ENCODE data around the gene DDIT4. TPM values are rescaled to one million over a fixed set of nuclear protein-coding genes. Genes with fewer than 3 reads are reported as not detected.
"Not testable (repeated sequence)": the region's sequence is repeated elsewhere in the genome, so short reads cannot be mapped to it uniquely, and the experiment has no call there.

Gene DDIT4
- total RNA-seq, 1 donor, result 533 TPM

DNA sequence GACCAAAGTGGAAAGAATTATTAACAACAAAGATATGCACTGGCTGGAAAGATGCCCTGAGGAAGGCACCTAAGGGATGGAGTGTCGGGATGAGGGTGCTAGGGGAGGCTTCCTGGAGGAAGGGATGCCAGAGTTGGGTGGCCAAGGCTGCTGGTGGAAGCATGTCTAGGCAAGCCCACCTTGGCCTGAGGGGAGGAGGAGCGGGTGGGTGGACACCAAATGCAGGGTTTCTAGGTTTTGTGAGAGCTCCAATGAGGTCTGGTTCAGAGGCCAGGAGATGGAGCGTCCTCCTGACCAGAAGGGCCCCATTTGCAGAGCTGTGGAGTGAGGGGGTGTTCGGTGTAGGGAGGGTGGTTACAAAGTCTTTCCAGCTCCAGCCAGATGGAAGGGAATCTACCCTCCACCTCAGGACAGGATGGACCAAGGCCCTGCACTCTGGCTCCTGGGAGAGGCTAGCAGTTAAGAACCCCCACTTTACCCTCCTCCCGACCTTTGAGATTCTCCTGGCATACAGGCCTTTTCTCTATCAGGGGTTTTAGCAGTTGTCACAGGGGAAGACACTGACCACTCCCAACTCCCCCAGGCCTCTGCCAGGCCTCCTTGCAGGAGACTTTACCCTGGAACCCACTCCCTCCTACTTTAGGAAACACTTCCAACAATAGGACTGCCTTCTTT, 3.0 kb upstream of the DDIT4 start:
- peaks cover 26% of the 10 kb centered on the region for H3K4me1 ChIP-seq (ENCODE audit: insufficient read depth, low read length)
- H3K4me3 ChIP-seq (ENCODE audit: low read length), result no peak overlapping the region
- H3K9me3 ChIP-seq (ENCODE audit: low read depth, low read length), result no peaks in the 10 kb centered on the region
- H3K27me3 ChIP-seq (ENCODE audit: insufficient read depth, low read length), result no peaks in the 10 kb centered on the region

- H3K4me3 ChIP-seq (ENCODE audit: low read length), result peak overlapping the region; percentile 83
- H3K4me1 ChIP-seq (ENCODE audit: insufficient read depth, low read length), result peaks cover 39% of the 10 kb centered on the region
- no peaks in the 10 kb centered on the region for H3K27me3 ChIP-seq (ENCODE audit: insufficient read depth, low read length)
- H3K9me3 ChIP-seq (ENCODE audit: low read depth, low read length), result no peaks in the 10 kb centered on the region
These were observed 875 bp upstream of the DDIT4 start for GRCh38 chr10:72272689-72273409.

GRCh38 chr10:72274213-72274729, 547 bp downstream of the DDIT4 start:
- peak overlapping the region; percentile 83 for H3K4me3 ChIP-seq (ENCODE audit: low read length)
- no peaks in the 10 kb centered on the region for H3K27me3 ChIP-seq (ENCODE audit: insufficient read depth, low read length)
- no peaks in the 10 kb centered on the region for H3K9me3 ChIP-seq (ENCODE audit: low read depth, low read length)
- H3K4me1 ChIP-seq (ENCODE audit: insufficient read depth, low read length), result peaks cover 39% of the 10 kb centered on the region

DNA sequence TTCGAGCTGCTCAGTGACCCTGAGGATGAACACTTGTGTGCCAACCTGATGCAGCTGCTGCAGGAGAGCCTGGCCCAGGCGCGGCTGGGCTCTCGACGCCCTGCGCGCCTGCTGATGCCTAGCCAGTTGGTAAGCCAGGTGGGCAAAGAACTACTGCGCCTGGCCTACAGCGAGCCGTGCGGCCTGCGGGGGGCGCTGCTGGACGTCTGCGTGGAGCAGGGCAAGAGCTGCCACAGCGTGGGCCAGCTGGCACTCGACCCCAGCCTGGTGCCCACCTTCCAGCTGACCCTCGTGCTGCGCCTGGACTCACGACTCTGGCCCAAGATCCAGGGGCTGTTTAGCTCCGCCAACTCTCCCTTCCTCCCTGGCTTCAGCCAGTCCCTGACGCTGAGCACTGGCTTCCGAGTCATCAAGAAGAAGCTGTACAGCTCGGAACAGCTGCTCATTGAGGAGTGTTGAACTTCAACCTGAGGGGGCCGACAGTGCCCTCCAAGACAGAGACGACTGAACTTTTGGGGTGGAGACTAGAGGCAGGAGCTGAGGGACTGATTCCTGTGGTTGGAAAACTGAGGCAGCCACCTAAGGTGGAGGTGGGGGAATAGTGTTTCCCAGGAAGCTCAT, 1.1 kb downstream of the DDIT4 start:
- Histone ChIP-seq H3K9me3 (ENCODE audit: low read depth, low read length) (no peaks in the 10 kb centered on the region), H3K4me1 (ENCODE audit: insufficient read depth, low read length) (peaks cover 39% of the 10 kb centered on the region), H3K27me3 (ENCODE audit: insufficient read depth, low read length) (no peaks in the 10 kb centered on the region), H3K4me3 (ENCODE audit: low read length) (peak overlapping the region; percentile 83)

DNA sequence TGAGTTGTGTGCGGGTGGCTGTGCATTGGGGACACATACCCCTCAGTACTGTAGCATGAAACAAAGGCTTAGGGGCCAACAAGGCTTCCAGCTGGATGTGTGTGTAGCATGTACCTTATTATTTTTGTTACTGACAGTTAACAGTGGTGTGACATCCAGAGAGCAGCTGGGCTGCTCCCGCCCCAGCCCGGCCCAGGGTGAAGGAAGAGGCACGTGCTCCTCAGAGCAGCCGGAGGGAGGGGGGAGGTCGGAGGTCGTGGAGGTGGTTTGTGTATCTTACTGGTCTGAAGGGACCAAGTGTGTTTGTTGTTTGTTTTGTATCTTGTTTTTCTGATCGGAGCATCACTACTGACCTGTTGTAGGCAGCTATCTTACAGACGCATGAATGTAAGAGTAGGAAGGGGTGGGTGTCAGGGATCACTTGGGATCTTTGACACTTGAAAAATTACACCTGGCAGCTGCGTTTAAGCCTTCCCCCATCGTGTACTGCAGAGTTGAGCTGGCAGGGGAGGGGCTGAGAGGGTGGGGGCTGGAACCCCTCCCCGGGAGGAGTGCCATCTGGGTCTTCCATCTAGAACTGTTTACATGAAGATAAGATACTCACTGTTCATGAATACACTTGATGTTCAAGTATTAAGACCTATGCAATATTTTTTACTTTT, 1.8 kb downstream of the DDIT4 start:
- Histone ChIP-seq H3K4me1 (ENCODE audit: insufficient read depth, low read length) (peaks cover 39% of the 10 kb centered on the region), H3K9me3 (ENCODE audit: low read depth, low read length) (no peaks in the 10 kb centered on the region), H3K27me3 (ENCODE audit: insufficient read depth, low read length) (no peaks in the 10 kb centered on the region), H3K4me3 (ENCODE audit: low read length) (peak overlapping the region; percentile 83)

- Histone ChIP-seq H3K9me3 (ENCODE audit: low read depth, low read length) (no peaks in the 10 kb centered on the region), H3K4me3 (ENCODE audit: low read length) (peak overlapping the region; percentile 83), H3K27me3 (ENCODE audit: insufficient read depth, low read length) (no peaks in the 10 kb centered on the region), H3K4me1 (ENCODE audit: insufficient read depth, low read length) (peaks cover 39% of the 10 kb centered on the region)
These were observed 2.3 kb downstream of the DDIT4 start for GRCh38 chr10:72276013-72276387.

DNA sequence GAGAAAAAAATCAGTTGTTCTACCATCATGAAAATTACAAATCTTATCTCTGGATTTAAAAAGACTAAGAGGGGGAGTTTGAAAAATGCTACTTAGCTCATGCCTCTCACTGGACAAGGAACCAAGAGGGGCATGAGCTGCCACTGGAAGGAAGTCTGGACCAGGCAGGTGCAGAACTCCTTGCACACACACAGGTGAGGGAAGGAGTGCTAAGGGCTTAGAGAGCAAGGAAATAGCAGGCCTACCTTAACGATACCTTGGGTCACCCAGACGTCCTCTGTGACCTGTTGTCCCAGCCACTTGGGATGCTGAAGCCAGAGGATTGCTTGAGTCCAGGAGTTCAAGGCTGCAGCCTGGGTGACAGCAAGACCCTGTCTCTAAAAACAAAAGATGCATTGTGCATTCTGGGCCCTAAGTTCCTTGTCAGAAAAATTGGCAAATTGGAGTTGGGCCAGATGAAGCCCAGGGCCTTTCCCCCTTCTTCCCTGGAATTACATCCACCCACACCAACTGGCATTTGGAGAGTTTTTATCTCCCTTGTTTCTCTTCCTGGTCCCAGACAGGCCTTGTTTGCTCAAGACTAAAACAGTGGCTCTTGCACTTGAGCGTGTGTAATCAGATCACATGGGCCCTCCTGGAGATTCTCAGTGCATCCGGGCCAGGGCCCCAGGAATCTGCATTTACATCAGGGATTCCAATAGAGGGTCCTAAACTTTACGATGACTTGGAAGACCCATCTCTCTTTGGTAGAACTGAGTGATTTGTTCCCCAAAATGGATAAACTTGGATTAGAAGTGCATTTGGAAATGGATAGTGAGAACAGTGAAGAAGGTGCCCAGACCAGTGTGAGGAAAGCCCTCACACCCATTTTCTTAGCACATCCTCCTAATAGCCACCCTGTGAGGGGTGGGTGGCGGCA, 3.0 kb downstream of the DDIT4 start:
- no peak overlapping the region for H3K4me3 ChIP-seq (ENCODE audit: low read length)
- no peaks in the 10 kb centered on the region for H3K27me3 ChIP-seq (ENCODE audit: insufficient read depth, low read length)
- H3K9me3 ChIP-seq (ENCODE audit: low read depth, low read length), result no peaks in the 10 kb centered on the region
- H3K4me1 ChIP-seq (ENCODE audit: insufficient read depth, low read length), result peaks cover 39% of the 10 kb centered on the region

- no peak overlapping the region for H3K4me3 ChIP-seq (ENCODE audit: low read length)
These were observed 3.7 kb downstream of the DDIT4 start for GRCh38 chr10:72277340-72277995.

GRCh38 chr10:72277996-72278667, 4.4 kb downstream of the DDIT4 start:
- no peak overlapping the region for H3K4me3 ChIP-seq (ENCODE audit: low read length)
- no peaks in the 10 kb centered on the region for H3K9me3 ChIP-seq (ENCODE audit: low read depth, low read length)
- H3K27me3 ChIP-seq (ENCODE audit: insufficient read depth, low read length), result no peaks in the 10 kb centered on the region
- peaks cover 38% of the 10 kb centered on the region for H3K4me1 ChIP-seq (ENCODE audit: insufficient read depth, low read length)

More at GRCh38 chr10:72277340-72277995, 3.7 kb downstream of the DDIT4 start:
- Histone ChIP-seq H3K27me3 (ENCODE audit: insufficient read depth, low read length) (no peaks in the 10 kb centered on the region), H3K9me3 (ENCODE audit: low read depth, low read length) (no peaks in the 10 kb centered on the region), H3K4me1 (ENCODE audit: insufficient read depth, low read length) (peaks cover 42% of the 10 kb centered on the region)

GRCh38 chr10:72278668-72279393, 5.1 kb downstream of the DDIT4 start:
- no peaks in the 10 kb centered on the region for H3K27me3 ChIP-seq (ENCODE audit: insufficient read depth, low read length)

DNA sequence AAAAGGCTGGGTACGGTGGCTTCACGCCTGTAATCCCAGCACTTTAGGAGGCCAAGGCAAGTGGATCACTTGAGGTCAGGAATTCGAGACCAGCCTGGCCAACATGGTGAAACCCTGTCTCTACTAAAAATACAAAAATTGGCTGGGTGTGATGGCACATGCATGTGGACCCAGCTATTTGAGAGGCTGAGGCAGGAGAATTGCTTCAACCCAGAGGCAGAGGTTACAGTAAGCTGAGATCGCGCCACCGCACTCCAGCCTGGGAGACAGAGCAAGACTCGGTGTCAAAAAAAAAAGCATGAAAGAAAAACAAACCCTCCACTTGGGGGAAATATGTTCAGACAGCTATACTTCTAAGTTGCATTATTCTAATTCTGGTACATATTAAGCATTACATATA, 5.9 kb downstream of the DDIT4 start:
- not testable (repeated sequence) for H3K4me3 ChIP-seq (ENCODE audit: low read length); H3K27me3 ChIP-seq (ENCODE audit: insufficient read depth, low read length); H3K9me3 ChIP-seq (ENCODE audit: low read depth, low read length)
- peaks cover 33% of the 10 kb centered on the region for H3K4me1 ChIP-seq (ENCODE audit: insufficient read depth, low read length)

More at GRCh38 chr10:72278668-72279393, 5.1 kb downstream of the DDIT4 start:
- Histone ChIP-seq H3K4me1 (ENCODE audit: insufficient read depth, low read length) (peaks cover 34% of the 10 kb centered on the region), H3K4me3 (ENCODE audit: low read length) (no peak overlapping the region), H3K9me3 (ENCODE audit: low read depth, low read length) (no peaks in the 10 kb centered on the region)

DNA sequence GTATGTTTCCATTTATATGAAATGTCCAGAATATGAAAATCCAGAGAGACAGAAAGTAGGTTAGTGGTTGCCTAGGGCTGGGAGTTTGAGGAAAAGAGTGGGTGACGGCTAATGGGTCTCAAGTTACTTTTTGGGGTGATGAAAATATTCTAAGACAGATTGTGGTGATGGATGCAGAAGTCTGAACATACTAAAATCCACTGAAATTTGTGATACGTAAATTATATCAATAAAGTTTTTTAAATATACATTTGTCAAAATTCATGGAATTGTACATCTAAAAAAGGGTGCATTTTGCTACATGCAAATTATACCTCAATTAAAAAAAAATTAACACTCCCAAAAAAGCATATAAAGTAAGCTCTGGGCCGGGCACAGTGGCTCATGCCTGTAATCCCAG, 9.4 kb downstream of the DDIT4 start:
- peaks cover 31% of the 10 kb centered on the region for H3K4me1 ChIP-seq (ENCODE audit: insufficient read depth, low read length)

DNA sequence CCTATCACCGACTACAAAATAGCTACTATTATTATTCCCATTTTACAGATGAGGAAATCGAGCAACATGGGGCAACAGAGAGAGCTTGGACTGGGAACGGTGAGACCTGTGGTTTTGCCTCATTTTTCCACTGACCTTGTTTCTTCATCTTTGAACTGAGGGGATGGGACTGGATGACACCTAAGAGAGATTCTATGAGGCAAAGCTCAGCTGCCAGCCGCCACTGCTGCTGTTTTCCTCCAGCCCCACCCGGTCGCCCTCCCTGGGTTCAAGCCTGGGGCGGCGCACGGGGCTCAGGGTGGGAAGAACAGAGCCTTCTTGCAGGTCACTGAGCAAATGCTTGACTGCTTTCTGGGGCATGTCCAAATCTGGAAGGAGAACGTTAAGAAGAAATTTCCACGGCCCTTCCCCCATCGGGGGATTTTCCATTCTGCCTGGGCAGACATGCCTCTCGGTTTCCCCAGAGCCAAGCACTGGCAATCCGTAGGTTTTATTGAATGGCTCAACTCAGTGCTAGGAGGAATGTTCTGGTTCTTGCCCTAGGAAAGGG, 12.3 kb downstream of the DDIT4 start:
- Histone ChIP-seq H3K27me3 (ENCODE audit: insufficient read depth, low read length) (no peaks in the 10 kb centered on the region), H3K4me1 (ENCODE audit: insufficient read depth, low read length) (peaks cover 34% of the 10 kb centered on the region), H3K4me3 (ENCODE audit: low read length) (no peak overlapping the region), H3K9me3 (ENCODE audit: low read depth, low read length) (no peaks in the 10 kb centered on the region)

More for the DNA sequence above, 9.4 kb downstream of the DDIT4 start:
- Histone ChIP-seq H3K9me3 (ENCODE audit: low read depth, low read length) (no peaks in the 10 kb centered on the region), H3K27me3 (ENCODE audit: insufficient read depth, low read length) (no peaks in the 10 kb centered on the region), H3K4me3 (ENCODE audit: low read length) (no peak overlapping the region)

All from mononuclear cell (primary cell).